HK-2 (cell line): ENCODE results near the gene STIL.
"Not testable (repeated sequence)": the region's sequence is repeated elsewhere in the genome, so short reads cannot be mapped to it uniquely, and the experiment has no call there.

Experiments used
- DNase-seq: peaks from one replicate; pipeline ENCODE4 v3.0.0-alpha.2; 2018; ENCODE audit not compliant: unreplicated experiment

Gene STIL

GRCh38 chr1:47313915-47314664 lies at the start of gene STIL:
STIL (minus strand) TSS chr1:47314147; CDS start chr1:47310319, 3,828 bp downstream.
- peak; percentile 100 for DNase-seq

DNA sequence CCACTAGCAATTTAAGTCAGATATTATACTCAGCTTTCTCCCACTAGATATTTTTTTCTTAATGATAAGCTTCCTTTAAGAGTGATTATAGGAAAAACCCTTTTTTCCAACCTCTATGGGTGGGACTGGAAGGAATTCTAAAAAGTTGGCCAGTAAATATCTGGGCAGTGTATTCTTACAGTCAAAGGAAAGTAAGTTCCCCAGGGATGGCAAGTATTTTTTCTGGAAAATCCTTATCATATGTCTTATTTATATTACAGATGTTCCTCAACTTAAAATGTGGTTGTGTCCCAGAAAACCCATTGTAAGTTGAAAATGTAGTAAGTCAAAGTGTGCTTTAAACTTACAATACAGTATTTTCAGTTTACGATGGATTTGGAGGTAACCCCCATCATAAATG lies 48.9 kb upstream of the STIL start:
- no peak for DNase-seq

DNA sequence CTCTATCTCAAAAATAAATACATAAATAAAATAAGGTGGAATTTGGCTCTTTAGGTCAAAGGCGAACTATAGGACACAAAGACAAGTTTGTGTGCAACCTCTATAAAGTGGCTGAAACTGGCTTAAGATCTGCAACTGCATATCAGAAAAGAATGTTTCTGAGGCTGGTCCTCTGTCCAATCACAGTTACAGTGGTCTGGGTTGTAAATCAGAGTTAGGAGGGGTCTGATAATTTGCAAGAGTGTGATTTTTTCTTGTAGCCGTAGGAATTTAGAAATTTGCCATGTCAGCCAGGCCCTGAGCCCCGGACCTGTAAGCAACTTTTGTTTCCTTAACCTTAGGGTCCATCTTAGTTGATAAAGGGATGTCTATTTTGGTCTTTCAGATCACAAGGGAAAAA lies 47.4 kb upstream of the STIL start:
- no peak for DNase-seq

DNA sequence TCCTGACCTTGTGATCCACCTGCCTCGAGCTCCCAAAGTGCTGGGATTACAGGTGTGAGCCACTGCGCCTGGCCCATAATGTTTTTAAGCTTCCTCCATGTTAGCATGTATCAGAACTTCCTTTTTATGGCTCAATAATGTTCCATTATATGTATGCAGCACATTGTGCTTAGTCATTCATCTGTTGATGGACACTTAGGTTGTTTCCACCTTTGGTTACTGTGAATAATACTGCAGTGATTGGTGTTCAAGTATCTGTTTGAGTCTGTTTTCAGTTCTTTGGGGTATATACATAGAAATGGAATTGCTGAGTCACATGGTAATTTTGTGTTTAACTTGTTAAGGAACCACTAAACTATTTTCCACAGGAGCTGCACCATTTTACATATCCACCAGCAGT lies 37.4 kb upstream of the STIL start:
- DNase-seq: no peak

DNA sequence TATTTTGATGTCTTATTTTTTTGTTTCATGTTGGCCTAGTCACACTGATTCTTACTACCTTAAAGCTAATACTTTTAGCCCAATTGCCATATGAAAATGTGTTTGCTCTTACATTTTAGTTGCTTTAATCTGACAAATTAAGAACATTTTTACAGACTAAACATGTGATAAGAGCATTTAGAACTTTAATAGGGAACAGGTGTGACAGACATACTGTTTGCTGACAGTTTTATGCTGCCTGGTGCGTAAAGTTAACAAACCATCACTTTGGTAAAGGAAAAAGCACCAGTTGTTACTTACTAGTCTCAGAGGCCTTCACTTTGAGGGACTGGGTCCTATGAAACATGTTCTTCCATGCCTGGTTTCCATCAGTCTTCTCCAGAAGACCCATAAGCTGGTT lies 34.3 kb upstream of the STIL start:
- DNase-seq: no peak

DNA sequence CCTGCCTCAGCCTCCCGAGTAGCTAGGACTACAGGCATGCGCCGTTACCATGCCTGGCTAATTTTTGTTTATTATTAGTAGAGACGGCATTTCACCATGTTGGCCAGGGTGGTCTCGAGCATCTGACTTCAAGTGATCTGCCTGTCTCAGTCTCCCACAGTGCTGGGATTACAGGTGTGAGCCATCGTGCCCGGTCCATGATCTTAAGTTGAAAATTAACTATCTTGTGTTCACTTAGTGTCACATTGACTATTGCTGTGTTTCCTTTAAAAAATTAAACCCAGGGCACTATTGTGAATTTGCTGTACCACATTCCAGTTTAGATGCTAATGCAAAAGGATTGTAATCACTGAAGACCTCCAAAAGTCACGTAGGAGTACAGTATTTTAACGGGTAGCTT lies 33.8 kb upstream of the STIL start:
- DNase-seq: no peak

- DNase-seq: not testable (repeated sequence)
These were observed 33.0 kb upstream of the STIL start for GRCh38 chr1:47346979-47347378.

DNA sequence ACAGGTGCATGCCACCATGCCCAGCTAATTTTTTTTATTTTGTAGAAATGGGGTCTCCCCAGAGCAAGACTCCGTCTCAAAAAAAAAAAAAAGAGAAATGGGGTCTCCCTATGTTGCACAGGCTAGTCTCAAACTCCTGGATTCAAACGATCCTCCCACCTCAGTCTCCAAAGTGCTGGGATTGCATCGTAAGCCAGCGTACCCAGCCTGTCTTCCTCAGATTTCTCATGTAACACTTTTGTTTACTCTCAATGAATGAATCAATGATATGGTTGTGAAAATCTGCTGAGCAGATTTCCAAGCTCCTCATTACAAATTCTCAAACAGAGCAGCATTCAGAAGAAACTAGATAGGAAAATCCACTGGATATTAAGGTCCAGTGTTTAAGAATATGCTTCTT lies 26.3 kb upstream of the STIL start:
- no peak for DNase-seq

- DNase-seq: no peak
These were observed 24.5 kb upstream of the STIL start for GRCh38 chr1:47338249-47339077.

GRCh38 chr1:47337350-47337749 lies 23.4 kb upstream of the STIL start:
- no peak for DNase-seq

- DNase-seq: no peak
These were observed 21.0 kb upstream of the STIL start for GRCh38 chr1:47334765-47335435.

GRCh38 chr1:47333922-47334764 lies 20.2 kb upstream of the STIL start:
- peak; percentile 85 for DNase-seq

DNA sequence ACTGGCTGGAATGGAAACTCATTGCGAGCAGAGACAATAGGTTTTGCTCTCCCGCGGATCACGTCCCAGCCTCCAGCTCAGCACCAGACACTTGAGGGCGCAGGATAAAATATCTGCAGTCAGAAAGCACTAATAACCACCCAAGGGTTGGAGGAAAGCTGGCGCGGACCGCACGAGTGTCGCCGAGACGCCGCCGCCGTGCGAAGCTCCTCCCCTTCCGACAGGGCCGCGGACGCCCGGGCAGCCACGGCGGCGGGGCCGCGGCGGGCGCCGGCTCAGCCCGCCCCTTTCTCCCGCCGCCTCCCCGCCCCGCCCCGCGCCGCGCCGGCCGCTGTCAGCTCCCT lies 19.6 kb upstream of the STIL start, which contains the start of gene CMPK1:
TSS of gene CMPK1 (plus strand) at position 213 of the 344 bp plus-strand sequence. CDS start 156 bp downstream, outside the sequence.
- peak; percentile 76 for DNase-seq

DNA sequence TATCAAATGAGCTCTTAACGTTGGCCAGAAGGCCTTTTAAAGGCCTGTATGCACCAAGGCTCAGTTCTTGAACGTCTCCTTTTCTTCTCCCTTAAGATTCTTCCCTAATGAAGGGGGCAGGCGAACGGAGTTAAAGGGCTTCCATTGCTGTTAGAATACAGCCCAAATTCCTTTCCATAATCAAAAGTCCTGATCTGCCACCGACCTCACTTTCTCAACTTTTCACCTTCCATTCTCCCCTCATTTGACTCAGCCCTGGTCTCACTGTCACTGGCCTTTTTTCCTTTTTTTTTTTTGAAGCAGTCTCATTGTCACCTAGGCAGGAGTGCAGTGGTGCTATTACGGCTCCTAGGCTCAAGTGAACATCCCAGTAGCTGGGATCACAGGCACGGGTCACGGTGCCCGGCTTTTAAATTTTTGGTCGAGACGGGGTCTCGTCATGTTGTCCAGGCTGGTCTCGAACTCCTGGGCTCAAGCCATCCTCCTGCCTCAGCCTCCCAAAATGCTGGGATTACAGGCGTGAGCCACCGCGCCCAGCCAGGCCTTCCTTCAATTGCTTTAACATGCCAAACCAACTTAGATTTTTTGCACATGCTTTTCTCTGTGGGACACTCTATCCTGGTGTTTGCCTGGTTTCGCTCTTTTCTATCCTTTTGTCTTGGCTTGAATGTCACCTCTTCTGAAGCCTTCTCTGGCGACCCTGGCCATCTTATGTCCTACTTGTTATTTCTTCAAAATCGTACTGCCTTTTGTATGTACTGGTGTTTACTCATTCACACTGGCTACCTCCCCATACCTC lies 19.0 kb upstream of the STIL start:
- no peak for DNase-seq

GRCh38 chr1:47331875-47332274 lies 17.9 kb upstream of the STIL start:
- no peak for DNase-seq

DNA sequence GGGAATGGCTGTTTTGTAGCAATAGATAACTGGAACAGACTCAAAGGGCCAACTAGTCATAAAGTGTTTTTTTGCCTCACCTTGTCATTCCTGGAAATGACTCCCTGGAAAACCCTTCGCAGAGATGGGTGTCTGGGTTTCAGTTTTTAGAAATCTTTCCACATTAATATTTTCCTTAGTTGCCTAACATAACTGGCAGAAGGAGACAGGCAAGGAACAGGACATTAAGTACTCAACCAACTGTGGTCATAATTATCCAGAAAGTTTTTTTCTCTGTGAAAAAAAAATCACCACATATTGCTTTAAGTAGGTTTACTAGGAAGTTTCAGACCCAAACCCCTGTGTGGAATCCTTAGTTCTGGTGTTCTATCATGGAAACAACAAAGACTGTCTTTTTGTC lies 16.3 kb upstream of the STIL start:
- no peak for DNase-seq

GRCh38 chr1:47328992-47329391 lies 15.0 kb upstream of the STIL start:
- DNase-seq: no peak

DNA sequence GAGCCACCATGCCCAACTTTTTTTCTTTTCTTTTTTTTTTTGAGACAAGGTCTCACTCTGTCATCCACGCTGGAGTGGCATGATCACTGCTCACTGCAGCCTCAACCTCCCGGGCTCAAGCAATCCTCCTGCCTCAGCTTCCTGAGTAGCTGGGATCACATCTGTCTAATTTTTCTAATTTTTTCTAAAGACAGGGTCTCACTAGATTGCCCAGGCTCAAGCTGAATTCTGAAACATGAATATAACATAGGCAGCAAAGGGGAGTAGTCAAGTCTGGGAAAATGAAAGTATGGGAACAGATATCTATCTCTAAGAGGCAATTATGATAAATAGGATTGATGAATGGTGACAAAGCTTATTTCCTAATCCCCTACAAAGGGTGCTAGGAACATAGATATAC lies 12.3 kb upstream of the STIL start:
- DNase-seq: no peak

GRCh38 chr1:47325528-47325927 lies 11.6 kb upstream of the STIL start:
- no peak for DNase-seq

DNA sequence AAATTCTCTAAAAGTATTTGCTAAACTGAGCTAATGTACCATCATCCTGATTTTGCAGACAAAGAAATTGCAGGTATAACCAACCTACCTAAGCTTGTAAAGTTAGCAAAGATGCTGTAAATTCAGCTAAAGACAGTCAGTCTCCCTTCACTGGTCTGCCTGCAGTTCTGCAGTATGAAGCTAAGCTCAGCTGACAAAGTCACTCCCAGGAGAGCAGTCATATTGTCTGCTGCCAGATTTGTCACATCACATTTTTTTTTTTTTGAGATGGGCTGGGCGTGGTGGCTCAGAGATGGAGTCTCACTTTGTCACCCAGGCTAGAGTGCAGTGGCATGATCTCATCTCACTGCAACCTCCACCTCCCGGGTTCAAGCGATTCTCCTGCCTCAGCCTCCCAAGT lies 10.7 kb upstream of the STIL start:
- no peak for DNase-seq

DNA sequence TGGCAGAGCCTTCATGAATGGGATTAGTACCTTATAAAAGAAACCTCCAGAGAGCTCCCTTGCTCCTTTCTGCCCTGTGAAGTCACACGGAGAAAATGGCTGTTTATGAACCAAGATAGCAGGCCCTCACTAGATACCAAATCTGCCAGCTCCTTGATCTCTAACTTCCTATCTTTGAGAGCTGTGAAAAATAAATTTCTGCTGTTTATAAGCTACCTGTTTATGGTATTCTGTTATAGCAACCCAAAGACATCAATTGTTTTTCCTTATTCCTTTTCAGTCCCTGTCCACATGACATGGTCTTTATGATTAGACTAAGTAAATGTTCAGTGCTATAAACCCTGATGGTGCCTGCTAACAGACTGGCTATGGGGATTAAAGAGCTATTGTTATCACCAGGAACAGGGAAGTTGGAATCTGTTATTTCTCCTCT lies 9.7 kb upstream of the STIL start:
- DNase-seq: no peak
